GM12874 (cell line): Measurements from ENCODE around the gene IRF9.

ENCODE experiments used
- CTCF ChIP-seq: IDR thresholded peaks from 2 replicates; pipeline ENCODE4 v1.5.1; 2011; ENCODE audit warnings: low read depth, mild to moderate bottlenecking, control low read depth, low read length, moderate library complexity; ENCODE audit not compliant: insufficient read depth

The IRF9 gene

GRCh38 chr14:24213866-24214662 is 53.0 kb downstream of the IRF9 start:
- TF ChIP-seq CTCF: no peak

- peak; percentile 86 for TF ChIP-seq CTCF
Measured at GRCh38 chr14:24215495-24216344, 54.7 kb downstream of the IRF9 start, which contains the start of gene MDP1. MDP1 (minus strand) TSS chr14:24216066; CDS start chr14:24215955, 111 bp downstream.
